Loucy (cell line): Measurements from ENCODE around the gene DOLPP1.

Experiments used
- H2AFZ ChIP-seq: fragments of 200-600 bp; sonication (generic); 2 replicates; pipeline ENCODE4 v1.6.0; 2016; ENCODE audit warnings: antibody characterized with exemption, mild to moderate bottlenecking, low read length, moderate library complexity
- H3F3A ChIP-seq: fragments of 200-600 bp; 2 replicates; pipeline ENCODE4 v1.6.0; 2016; ENCODE audit warnings: antibody characterized with exemption, low read depth, mild to moderate bottlenecking
- H3K27me3 ChIP-seq: fragments of 200-600 bp; sonication (generic); 2 replicates; pipeline ENCODE4 v1.6.1; 2014; ENCODE audit warnings: low read length, mild to moderate bottlenecking; ENCODE audit not compliant: insufficient read depth, poor library complexity, severe bottlenecking
- H3K36me3 ChIP-seq: fragments of 200-600 bp; sonication (generic); 2 replicates; pipeline ENCODE4 v1.6.1; 2016; ENCODE audit warnings: low read length; ENCODE audit not compliant: insufficient read depth
- H3K4me1 ChIP-seq: fragments of 200-600 bp; sonication (generic); 2 replicates; pipeline ENCODE4 v1.5.1; 2014; ENCODE audit warnings: low read length, mild to moderate bottlenecking; ENCODE audit not compliant: insufficient read depth, poor library complexity, severe bottlenecking
- H3K4me2 ChIP-seq: fragments of 200-600 bp; sonication (generic); 2 replicates; pipeline ENCODE4 v1.6.0; 2014; ENCODE audit warnings: antibody characterized with exemption, low read length, low read depth, mild to moderate bottlenecking; ENCODE audit not compliant: poor library complexity, severe bottlenecking
- H3K4me3 ChIP-seq: fragments of 200-600 bp; sonication (generic); 2 replicates; pipeline ENCODE4 v1.5.1; 2014; ENCODE audit warnings: low read length, mild to moderate bottlenecking, mixed read lengths; ENCODE audit not compliant: poor library complexity, severe bottlenecking
- H3K79me2 ChIP-seq: fragments of 200-600 bp; sonication (generic); 2 replicates; pipeline ENCODE4 v1.6.1; 2014; ENCODE audit warnings: low read length; ENCODE audit not compliant: insufficient read depth
- H3K9ac ChIP-seq: fragments of 200-600 bp; sonication (generic); 2 replicates; pipeline ENCODE4 v1.6.0; 2014; ENCODE audit warnings: mild to moderate bottlenecking, low read depth, low read length, moderate library complexity; ENCODE audit not compliant: poor library complexity, severe bottlenecking
- H3K9me2 ChIP-seq: fragments of 200-600 bp; sonication (generic); replicated peaks from 2 replicates; pipeline ENCODE4 v1.6.1; 2016; ENCODE audit warnings: low read depth, low read length, mixed read lengths
- H3K9me3 ChIP-seq: fragments of 200-600 bp; sonication (generic); 2 replicates; pipeline ENCODE4 v1.6.1; 2014; ENCODE audit warnings: mild to moderate bottlenecking, antibody characterized with exemption, low read length, low read depth; ENCODE audit not compliant: insufficient read depth
- H4K20me1 ChIP-seq: fragments of 200-600 bp; sonication (generic); 2 replicates; pipeline ENCODE4 v1.6.0; 2014; ENCODE audit warnings: antibody characterized with exemption, low read length, mild to moderate bottlenecking; ENCODE audit not compliant: insufficient read depth, poor library complexity, severe bottlenecking
- EZH2phosphoT487 ChIP-seq: fragments of 200-600 bp; IDR thresholded peaks from 2 replicates; pipeline ENCODE4 v1.6.1; 2018; ENCODE audit warnings: antibody characterized with exemption, mild to moderate bottlenecking, moderate library complexity, borderline replicate concordance
- TF ChIP-seq, protein P1 (sequence below): fragments of 200-600 bp; sonication (generic); conservative IDR thresholded peaks from 2 replicates; pipeline ENCODE4 v1.5.1; 2014; ENCODE audit warnings: mild to moderate bottlenecking, antibody characterized with exemption, low read length

Gene DOLPP1

DNA sequence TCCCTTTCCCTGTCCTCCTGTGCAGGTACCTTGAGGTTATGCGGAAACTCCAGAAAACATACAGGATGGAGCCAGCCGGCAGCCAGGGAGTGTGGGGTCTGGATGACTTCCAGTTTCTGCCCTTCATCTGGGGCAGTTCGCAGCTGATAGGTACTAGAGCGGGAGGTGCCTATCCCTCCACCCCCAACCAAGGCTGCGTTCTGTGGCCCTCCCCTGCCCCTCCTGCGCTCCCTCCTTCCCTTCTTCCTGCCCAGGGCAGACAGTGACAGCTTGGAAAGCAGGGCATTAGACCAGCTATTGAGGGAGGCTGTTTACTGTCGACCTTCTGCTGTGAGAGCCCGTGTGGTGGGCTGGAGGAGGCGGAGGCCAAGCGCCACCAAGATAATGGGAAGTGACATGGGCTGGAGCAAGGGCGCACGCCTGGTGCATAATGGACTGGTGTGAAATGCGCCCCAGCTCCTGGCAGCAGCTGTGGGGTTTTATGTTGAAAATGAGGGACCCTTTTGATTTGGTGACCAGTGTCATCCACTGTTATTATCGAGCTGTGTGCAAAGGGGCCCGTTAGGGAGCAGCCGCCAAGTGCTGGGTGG is 55.6 kb downstream of the DOLPP1 start:
- H3F3A ChIP-seq, result 0 out of 2 replicates have a peak, but pooled peaks cover 3% of the 10 kb centered on the region
- H3K9me2 ChIP-seq, result no peaks in the 10 kb centered on the region
- no peak overlapping the region for H3K4me3 ChIP-seq
- H3K9ac ChIP-seq, result no peak overlapping the region
- no peaks in the 10 kb centered on the region for H3K9me3 ChIP-seq
- H3K4me1 ChIP-seq, result peaks cover 17% of the 10 kb centered on the region
- H4K20me1 ChIP-seq, result no peaks in the 10 kb centered on the region
- H3K27me3 ChIP-seq, result no peaks in the 10 kb centered on the region
- H2AFZ ChIP-seq, result no peak overlapping the region
- TF ChIP-seq, protein P1, sequence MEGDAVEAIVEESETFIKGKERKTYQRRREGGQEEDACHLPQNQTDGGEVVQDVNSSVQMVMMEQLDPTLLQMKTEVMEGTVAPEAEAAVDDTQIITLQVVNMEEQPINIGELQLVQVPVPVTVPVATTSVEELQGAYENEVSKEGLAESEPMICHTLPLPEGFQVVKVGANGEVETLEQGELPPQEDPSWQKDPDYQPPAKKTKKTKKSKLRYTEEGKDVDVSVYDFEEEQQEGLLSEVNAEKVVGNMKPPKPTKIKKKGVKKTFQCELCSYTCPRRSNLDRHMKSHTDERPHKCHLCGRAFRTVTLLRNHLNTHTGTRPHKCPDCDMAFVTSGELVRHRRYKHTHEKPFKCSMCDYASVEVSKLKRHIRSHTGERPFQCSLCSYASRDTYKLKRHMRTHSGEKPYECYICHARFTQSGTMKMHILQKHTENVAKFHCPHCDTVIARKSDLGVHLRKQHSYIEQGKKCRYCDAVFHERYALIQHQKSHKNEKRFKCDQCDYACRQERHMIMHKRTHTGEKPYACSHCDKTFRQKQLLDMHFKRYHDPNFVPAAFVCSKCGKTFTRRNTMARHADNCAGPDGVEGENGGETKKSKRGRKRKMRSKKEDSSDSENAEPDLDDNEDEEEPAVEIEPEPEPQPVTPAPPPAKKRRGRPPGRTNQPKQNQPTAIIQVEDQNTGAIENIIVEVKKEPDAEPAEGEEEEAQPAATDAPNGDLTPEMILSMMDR, result no peak
- TF ChIP-seq EZH2phosphoT487, result no peak
- peaks cover 24% of the 10 kb centered on the region; the same call in 1 of the 2 replicates for H3K36me3 ChIP-seq
- H3K4me2 ChIP-seq, result no peak overlapping the region
- H3K79me2 ChIP-seq, result peaks cover under 1% of the 10 kb centered on the region; the same call in 1 of the 2 replicates

DNA sequence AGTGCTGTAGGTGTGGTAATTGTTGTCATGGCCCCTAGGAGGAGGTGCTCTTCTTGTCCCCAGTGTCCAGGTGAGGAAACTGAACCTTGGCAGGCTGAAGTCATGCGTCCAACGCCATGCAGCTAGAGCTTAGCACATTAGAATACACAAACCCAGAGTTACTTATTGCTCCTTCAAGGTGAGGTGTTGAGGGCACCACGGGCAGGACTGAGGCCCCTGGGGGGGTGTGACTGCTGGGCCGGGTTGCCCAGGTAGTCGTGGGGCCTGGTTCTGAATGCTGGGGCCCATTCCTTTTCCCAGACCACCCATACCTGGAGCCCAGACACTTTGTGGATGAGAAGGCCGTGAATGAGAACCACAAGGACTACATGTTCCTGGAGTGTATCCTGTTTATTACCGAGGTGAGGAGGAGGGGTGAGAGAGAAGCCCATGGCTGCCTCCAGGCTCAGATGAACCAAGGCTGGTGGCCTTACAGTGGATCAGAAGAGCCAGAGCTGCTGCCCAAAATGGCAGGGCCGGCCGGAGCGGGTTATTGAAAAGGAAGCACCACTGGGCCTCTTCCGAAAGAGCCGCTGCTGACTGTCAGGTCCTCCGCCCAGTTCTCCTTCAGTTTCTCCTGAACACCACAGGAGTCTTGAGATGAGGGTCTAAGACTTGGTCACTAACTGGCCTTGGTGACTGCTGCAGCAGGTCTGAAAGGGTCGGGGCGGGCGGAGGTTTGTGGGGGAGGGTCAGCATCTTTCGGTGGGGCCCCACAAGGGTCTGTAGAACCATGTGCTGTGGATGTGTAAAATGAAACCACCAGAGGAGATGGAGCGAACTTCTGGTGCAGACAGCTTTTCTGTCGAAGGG is 56.6 kb downstream of the DOLPP1 start:
- TF ChIP-seq, protein P1, result no peak
- no peak for TF ChIP-seq EZH2phosphoT487
- no peak overlapping the region for H3K9ac ChIP-seq
- no peaks in the 10 kb centered on the region for H3K9me3 ChIP-seq
- H3K4me3 ChIP-seq, result no peak overlapping the region
- no peaks in the 10 kb centered on the region for H4K20me1 ChIP-seq
- H3K36me3 ChIP-seq, result peaks cover 24% of the 10 kb centered on the region; the same call in 1 of the 2 replicates
- no peak overlapping the region for H3K4me2 ChIP-seq
- no peaks in the 10 kb centered on the region for H3K9me2 ChIP-seq
- H3K27me3 ChIP-seq, result no peaks in the 10 kb centered on the region
- H3K79me2 ChIP-seq, result peaks cover 9% of the 10 kb centered on the region
- H2AFZ ChIP-seq, result no peak overlapping the region
- H3F3A ChIP-seq, result 0 out of 2 replicates have a peak, but pooled peaks cover 3% of the 10 kb centered on the region
- H3K4me1 ChIP-seq, result peaks cover 24% of the 10 kb centered on the region

DNA sequence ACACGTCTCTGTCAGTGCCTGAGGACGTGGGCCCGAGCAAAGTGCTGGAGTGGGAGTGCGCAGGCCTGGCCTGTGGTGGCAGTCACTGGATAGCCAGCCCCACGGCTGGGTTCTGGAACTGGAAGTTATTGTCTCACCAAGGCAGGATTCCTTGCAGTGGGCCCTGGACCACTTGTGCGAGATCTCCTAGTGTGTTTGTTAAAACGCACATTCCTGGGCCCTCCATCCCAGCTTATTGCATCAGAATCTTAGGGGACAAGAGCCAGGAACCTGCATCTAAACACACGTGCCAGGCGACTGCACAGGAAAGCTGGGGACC is 57.2 kb downstream of the DOLPP1 start:
- Histone ChIP-seq H3K79me2 (peaks cover 15% of the 10 kb centered on the region), H3K4me1 (peaks cover 29% of the 10 kb centered on the region), H2AFZ (no peak overlapping the region), H3K9me3 (no peaks in the 10 kb centered on the region), H3K9me2 (no peaks in the 10 kb centered on the region), H4K20me1 (no peaks in the 10 kb centered on the region), H3K4me3 (no peak overlapping the region), H3F3A (0 out of 2 replicates have a peak, but pooled peaks cover 3% of the 10 kb centered on the region), H3K4me2 (no peak overlapping the region), H3K9ac (no peak overlapping the region), H3K27me3 (no peaks in the 10 kb centered on the region), H3K36me3 (peaks cover 24% of the 10 kb centered on the region; the same call in 1 of the 2 replicates)
- TF ChIP-seq, protein P1, result no peak
- TF ChIP-seq EZH2phosphoT487, result no peak
